ENCODE data around the gene PROSER2.

The PROSER2 gene

GRCh38 chr10:11783558-11783865 lies 39.6 kb upstream of the PROSER2 start:
- no peaks in the 10 kb centered on the region for H3K36me3 ChIP-seq (ENCODE audit: insufficient read depth, insufficient read length, low read length)
- H3K9me3 ChIP-seq (ENCODE audit: insufficient read depth, low read length) = no peaks in the 10 kb centered on the region
- no peaks in the 10 kb centered on the region for H3K4me1 ChIP-seq (ENCODE audit: insufficient read depth, insufficient read length)
- H3K9ac ChIP-seq (ENCODE audit: insufficient read length, low read depth) = no peak overlapping the region
- no peak overlapping the region for H3K4me3 ChIP-seq (ENCODE audit: insufficient read length, low read depth)
- TF ChIP-seq SUZ12 (IDR thresholded peaks at IDR 0.05; ENCODE audit: extremely low read depth, insufficient read depth, insufficient read length) (no peak), ZNF274 (IDR thresholded peaks at IDR 0.05; ENCODE audit: low read depth, low read length) (no peak), YY1 (IDR thresholded peaks at IDR 0.05; ENCODE audit: insufficient read depth, insufficient read length) (no peak)
- no peaks in the 10 kb centered on the region for H3K27me3 ChIP-seq (ENCODE audit: insufficient read depth, insufficient read length)
- DNase-seq (ENCODE audit: low read depth, low spot score) = no peak

GRCh38 chr10:11787374-11787773 lies 35.8 kb upstream of the PROSER2 start:
- no peak for DNase-seq (ENCODE audit: low read depth, low spot score)
- Histone ChIP-seq H3K4me1 (ENCODE audit: insufficient read depth, insufficient read length) (no peaks in the 10 kb centered on the region), H3K9me3 (ENCODE audit: insufficient read depth, low read length) (no peaks in the 10 kb centered on the region), H3K9ac (ENCODE audit: insufficient read length, low read depth) (no peak overlapping the region), H3K4me3 (ENCODE audit: insufficient read length, low read depth) (no peak overlapping the region), H3K27me3 (ENCODE audit: insufficient read depth, insufficient read length) (no peaks in the 10 kb centered on the region), H3K36me3 (ENCODE audit: insufficient read depth, insufficient read length, low read length) (no peaks in the 10 kb centered on the region)
- no peak for TF ChIP-seq SUZ12 (IDR thresholded peaks at IDR 0.05; ENCODE audit: extremely low read depth, insufficient read depth, insufficient read length)
- no peak for TF ChIP-seq YY1 (IDR thresholded peaks at IDR 0.05; ENCODE audit: insufficient read depth, insufficient read length)
- no peak for TF ChIP-seq ZNF274 (IDR thresholded peaks at IDR 0.05; ENCODE audit: low read depth, low read length)

- Histone ChIP-seq H3K27me3 (ENCODE audit: insufficient read depth, insufficient read length) (no peaks in the 10 kb centered on the region), H3K9ac (ENCODE audit: insufficient read length, low read depth) (no peak overlapping the region), H3K4me1 (ENCODE audit: insufficient read depth, insufficient read length) (no peaks in the 10 kb centered on the region), H3K36me3 (ENCODE audit: insufficient read depth, insufficient read length, low read length) (no peaks in the 10 kb centered on the region), H3K9me3 (ENCODE audit: insufficient read depth, low read length) (no peaks in the 10 kb centered on the region), H3K4me3 (ENCODE audit: insufficient read length, low read depth) (no peak overlapping the region)
- DNase-seq (ENCODE audit: low read depth, low spot score) = no peak
- TF ChIP-seq YY1 (IDR thresholded peaks at IDR 0.05; ENCODE audit: insufficient read depth, insufficient read length) (no peak), ZNF274 (IDR thresholded peaks at IDR 0.05; ENCODE audit: low read depth, low read length) (no peak), SUZ12 (IDR thresholded peaks at IDR 0.05; ENCODE audit: extremely low read depth, insufficient read depth, insufficient read length) (no peak)
These were observed 35.3 kb upstream of the PROSER2 start for GRCh38 chr10:11787846-11788245.

- Histone ChIP-seq H3K9ac (ENCODE audit: insufficient read length, low read depth) (no peak overlapping the region), H3K27me3 (ENCODE audit: insufficient read depth, insufficient read length) (no peaks in the 10 kb centered on the region), H3K4me3 (ENCODE audit: insufficient read length, low read depth) (no peak overlapping the region), H3K36me3 (ENCODE audit: insufficient read depth, insufficient read length, low read length) (no peaks in the 10 kb centered on the region), H3K4me1 (ENCODE audit: insufficient read depth, insufficient read length) (no peaks in the 10 kb centered on the region), H3K9me3 (ENCODE audit: insufficient read depth, low read length) (peaks cover 7% of the 10 kb centered on the region; the same call in 1 of the 2 replicates)
- TF ChIP-seq SUZ12 (IDR thresholded peaks at IDR 0.05; ENCODE audit: extremely low read depth, insufficient read depth, insufficient read length) (no peak), YY1 (IDR thresholded peaks at IDR 0.05; ENCODE audit: insufficient read depth, insufficient read length) (no peak), ZNF274 (IDR thresholded peaks at IDR 0.05; ENCODE audit: low read depth, low read length) (no peak)
- no peak for DNase-seq (ENCODE audit: low read depth, low spot score)
These were observed 33.9 kb upstream of the PROSER2 start for GRCh38 chr10:11789306-11789705.

GRCh38 chr10:11789956-11790355 lies 33.2 kb upstream of the PROSER2 start:
- no peak overlapping the region for H3K9ac ChIP-seq (ENCODE audit: insufficient read length, low read depth)
- no peak for DNase-seq (ENCODE audit: low read depth, low spot score)
- no peaks in the 10 kb centered on the region for H3K36me3 ChIP-seq (ENCODE audit: insufficient read depth, insufficient read length, low read length)
- TF ChIP-seq ZNF274 (IDR thresholded peaks at IDR 0.05; ENCODE audit: low read depth, low read length) (no peak), YY1 (IDR thresholded peaks at IDR 0.05; ENCODE audit: insufficient read depth, insufficient read length) (no peak), SUZ12 (IDR thresholded peaks at IDR 0.05; ENCODE audit: extremely low read depth, insufficient read depth, insufficient read length) (no peak)
- no peaks in the 10 kb centered on the region for H3K4me1 ChIP-seq (ENCODE audit: insufficient read depth, insufficient read length)
- H3K4me3 ChIP-seq (ENCODE audit: insufficient read length, low read depth) = no peak overlapping the region
- H3K27me3 ChIP-seq (ENCODE audit: insufficient read depth, insufficient read length) = no peaks in the 10 kb centered on the region
- H3K9me3 ChIP-seq (ENCODE audit: insufficient read depth, low read length) = peaks cover 7% of the 10 kb centered on the region; the same call in 1 of the 2 replicates

DNA sequence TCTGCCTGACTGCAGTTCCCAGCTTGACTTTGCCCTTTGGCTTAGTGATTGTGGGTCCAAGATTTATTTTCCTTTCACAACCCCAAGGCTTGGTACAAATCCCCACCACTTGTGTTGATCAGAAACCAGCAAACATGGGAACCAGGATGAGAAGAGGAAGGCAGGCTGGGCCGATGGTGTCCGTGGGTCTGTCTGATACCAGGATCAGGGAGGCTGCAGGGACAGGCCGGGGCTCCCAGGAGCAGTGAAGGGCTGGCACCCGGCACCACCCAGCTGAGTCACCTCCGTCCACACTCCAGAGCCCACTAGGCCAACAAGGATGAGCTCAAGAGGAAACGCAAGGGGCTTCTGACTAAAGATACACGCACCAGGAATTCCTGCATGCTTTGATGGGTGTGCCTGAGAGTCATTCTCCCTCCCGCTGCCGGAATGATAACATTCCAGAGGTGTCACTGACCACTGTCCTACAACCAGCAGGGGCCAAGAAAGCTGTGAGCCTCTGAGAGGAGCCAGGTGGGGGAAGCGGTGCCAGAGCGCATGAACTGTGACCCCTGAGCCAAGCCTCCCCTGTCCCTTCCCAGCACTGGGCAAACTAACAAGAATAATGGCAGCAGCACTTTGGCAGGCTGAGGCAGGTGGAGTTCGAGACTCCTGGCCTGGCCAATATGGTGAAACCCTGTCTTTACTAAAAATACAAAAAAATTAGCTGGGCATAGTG lies 29.2 kb upstream of the PROSER2 start:
- TF ChIP-seq YY1 (IDR thresholded peaks at IDR 0.05; ENCODE audit: insufficient read depth, insufficient read length) (no peak), SUZ12 (IDR thresholded peaks at IDR 0.05; ENCODE audit: extremely low read depth, insufficient read depth, insufficient read length) (no peak), ZNF274 (IDR thresholded peaks at IDR 0.05; ENCODE audit: low read depth, low read length) (no peak)
- no peak for DNase-seq (ENCODE audit: low read depth, low spot score)
- Histone ChIP-seq H3K9me3 (ENCODE audit: insufficient read depth, low read length) (peaks cover 7% of the 10 kb centered on the region; the same call in 1 of the 2 replicates), H3K4me3 (ENCODE audit: insufficient read length, low read depth) (no peak overlapping the region), H3K27me3 (ENCODE audit: insufficient read depth, insufficient read length) (no peaks in the 10 kb centered on the region), H3K4me1 (ENCODE audit: insufficient read depth, insufficient read length) (peaks cover 2% of the 10 kb centered on the region), H3K36me3 (ENCODE audit: insufficient read depth, insufficient read length, low read length) (no peaks in the 10 kb centered on the region), H3K9ac (ENCODE audit: insufficient read length, low read depth) (no peak overlapping the region)

DNA sequence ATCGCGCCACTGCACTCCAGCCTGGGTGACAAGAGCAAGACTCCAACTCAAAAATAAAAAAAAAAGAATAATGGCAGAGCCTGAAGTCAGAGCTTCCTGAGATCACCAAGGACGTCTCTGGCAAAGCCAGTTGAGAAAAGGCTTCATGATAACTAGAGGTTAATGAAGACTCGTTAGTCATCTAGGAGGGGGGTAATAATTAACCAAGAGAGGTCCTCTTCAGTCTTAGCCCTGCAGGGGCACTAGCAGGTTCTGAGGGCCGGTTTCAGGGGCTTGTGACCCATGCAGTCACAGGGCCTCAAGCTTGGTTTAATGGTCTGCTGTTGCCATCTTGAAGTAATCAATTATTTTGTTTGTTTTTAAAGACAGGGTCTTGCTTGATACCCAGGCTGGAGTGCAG lies 28.6 kb upstream of the PROSER2 start:
- DNase-seq (ENCODE audit: low read depth, low spot score) = no peak
- Histone ChIP-seq H3K36me3 (ENCODE audit: insufficient read depth, insufficient read length, low read length) (no peaks in the 10 kb centered on the region), H3K27me3 (ENCODE audit: insufficient read depth, insufficient read length) (no peaks in the 10 kb centered on the region), H3K4me1 (ENCODE audit: insufficient read depth, insufficient read length) (peaks cover 4% of the 10 kb centered on the region), H3K9ac (ENCODE audit: insufficient read length, low read depth) (no peak overlapping the region), H3K4me3 (ENCODE audit: insufficient read length, low read depth) (no peak overlapping the region), H3K9me3 (ENCODE audit: insufficient read depth, low read length) (peaks cover 7% of the 10 kb centered on the region; the same call in 1 of the 2 replicates)
- TF ChIP-seq SUZ12 (IDR thresholded peaks at IDR 0.05; ENCODE audit: extremely low read depth, insufficient read depth, insufficient read length) = no peak
- TF ChIP-seq YY1 (IDR thresholded peaks at IDR 0.05; ENCODE audit: insufficient read depth, insufficient read length) = no peak
